ENCODE data around the gene TRNP1. TPM values are rescaled to one million over a fixed set of nuclear protein-coding genes. Genes with fewer than 3 reads are reported as not detected.

TRNP1 gene
- total and polyA plus RNA-seq, 10 of the 15 experiments (the other 5 are each of a cell fraction or from before 2014, with no cell fraction given) = 0.13 TPM; not detected in 9

DNA sequence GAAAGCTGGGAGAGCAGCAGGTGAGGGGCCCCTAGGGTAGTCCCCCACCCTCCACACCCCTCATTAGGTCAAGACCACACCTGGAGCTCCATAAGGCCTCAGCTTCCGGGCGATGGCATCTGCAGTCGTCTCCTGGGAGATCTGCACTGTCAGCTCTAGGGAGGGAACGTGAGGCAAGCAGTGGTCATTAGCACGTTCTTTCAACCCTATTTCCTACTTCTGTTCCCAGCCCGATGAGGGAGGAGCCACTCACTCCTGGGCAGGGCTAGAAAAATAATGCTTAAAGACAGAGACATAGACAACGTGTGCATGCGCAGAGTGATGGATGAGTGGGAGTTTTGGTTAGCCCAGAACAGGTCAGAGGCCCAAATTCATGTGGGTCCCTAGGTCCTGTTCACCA lies 42.9 kb upstream of the TRNP1 start (continued):
- TF ChIP-seq, protein P1, sequence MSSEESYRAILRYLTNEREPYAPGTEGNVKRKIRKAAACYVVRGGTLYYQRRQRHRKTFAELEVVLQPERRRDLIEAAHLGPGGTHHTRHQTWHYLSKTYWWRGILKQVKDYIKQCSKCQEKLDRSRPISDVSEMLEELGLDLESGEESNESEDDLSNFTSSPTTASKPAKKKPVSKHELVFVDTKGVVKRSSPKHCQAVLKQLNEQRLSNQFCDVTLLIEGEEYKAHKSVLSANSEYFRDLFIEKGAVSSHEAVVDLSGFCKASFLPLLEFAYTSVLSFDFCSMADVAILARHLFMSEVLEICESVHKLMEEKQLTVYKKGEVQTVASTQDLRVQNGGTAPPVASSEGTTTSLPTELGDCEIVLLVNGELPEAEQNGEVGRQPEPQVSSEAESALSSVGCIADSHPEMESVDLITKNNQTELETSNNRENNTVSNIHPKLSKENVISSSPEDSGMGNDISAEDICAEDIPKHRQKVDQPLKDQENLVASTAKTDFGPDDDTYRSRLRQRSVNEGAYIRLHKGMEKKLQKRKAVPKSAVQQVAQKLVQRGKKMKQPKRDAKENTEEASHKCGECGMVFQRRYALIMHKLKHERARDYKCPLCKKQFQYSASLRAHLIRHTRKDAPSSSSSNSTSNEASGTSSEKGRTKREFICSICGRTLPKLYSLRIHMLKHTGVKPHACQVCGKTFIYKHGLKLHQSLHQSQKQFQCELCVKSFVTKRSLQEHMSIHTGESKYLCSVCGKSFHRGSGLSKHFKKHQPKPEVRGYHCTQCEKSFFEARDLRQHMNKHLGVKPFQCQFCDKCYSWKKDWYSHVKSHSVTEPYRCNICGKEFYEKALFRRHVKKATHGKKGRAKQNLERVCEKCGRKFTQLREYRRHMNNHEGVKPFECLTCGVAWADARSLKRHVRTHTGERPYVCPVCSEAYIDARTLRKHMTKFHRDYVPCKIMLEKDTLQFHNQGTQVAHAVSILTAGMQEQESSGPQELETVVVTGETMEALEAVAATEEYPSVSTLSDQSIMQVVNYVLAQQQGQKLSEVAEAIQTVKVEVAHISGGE (CRISPR knock-in tag; IDR thresholded peaks at IDR 0.05) = no peak
- no peak for TF ChIP-seq SRF (IDR thresholded peaks at IDR 0.05; ENCODE audit: low read depth in 2 of 2, low read length in 2 of 2)
- TF ChIP-seq, protein P2, sequence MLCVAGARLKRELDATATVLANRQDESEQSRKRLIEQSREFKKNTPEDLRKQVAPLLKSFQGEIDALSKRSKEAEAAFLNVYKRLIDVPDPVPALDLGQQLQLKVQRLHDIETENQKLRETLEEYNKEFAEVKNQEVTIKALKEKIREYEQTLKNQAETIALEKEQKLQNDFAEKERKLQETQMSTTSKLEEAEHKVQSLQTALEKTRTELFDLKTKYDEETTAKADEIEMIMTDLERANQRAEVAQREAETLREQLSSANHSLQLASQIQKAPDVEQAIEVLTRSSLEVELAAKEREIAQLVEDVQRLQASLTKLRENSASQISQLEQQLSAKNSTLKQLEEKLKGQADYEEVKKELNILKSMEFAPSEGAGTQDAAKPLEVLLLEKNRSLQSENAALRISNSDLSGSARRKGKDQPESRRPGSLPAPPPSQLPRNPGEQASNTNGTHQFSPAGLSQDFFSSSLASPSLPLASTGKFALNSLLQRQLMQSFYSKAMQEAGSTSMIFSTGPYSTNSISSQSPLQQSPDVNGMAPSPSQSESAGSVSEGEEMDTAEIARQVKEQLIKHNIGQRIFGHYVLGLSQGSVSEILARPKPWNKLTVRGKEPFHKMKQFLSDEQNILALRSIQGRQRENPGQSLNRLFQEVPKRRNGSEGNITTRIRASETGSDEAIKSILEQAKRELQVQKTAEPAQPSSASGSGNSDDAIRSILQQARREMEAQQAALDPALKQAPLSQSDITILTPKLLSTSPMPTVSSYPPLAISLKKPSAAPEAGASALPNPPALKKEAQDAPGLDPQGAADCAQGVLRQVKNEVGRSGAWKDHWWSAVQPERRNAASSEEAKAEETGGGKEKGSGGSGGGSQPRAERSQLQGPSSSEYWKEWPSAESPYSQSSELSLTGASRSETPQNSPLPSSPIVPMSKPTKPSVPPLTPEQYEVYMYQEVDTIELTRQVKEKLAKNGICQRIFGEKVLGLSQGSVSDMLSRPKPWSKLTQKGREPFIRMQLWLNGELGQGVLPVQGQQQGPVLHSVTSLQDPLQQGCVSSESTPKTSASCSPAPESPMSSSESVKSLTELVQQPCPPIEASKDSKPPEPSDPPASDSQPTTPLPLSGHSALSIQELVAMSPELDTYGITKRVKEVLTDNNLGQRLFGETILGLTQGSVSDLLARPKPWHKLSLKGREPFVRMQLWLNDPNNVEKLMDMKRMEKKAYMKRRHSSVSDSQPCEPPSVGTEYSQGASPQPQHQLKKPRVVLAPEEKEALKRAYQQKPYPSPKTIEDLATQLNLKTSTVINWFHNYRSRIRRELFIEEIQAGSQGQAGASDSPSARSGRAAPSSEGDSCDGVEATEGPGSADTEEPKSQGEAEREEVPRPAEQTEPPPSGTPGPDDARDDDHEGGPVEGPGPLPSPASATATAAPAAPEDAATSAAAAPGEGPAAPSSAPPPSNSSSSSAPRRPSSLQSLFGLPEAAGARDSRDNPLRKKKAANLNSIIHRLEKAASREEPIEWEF (IDR thresholded peaks at IDR 0.05; ENCODE audit: insufficient replicate concordance, low read depth, low read length) = no peak
- TF ChIP-seq, protein P3, sequence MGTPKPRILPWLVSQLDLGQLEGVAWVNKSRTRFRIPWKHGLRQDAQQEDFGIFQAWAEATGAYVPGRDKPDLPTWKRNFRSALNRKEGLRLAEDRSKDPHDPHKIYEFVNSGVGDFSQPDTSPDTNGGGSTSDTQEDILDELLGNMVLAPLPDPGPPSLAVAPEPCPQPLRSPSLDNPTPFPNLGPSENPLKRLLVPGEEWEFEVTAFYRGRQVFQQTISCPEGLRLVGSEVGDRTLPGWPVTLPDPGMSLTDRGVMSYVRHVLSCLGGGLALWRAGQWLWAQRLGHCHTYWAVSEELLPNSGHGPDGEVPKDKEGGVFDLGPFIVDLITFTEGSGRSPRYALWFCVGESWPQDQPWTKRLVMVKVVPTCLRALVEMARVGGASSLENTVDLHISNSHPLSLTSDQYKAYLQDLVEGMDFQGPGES (IDR thresholded peaks at IDR 0.05) = no peak
- TF ChIP-seq TAF1 (IDR thresholded peaks at IDR 0.05; ENCODE audit: borderline replicate concordance, low read depth, low read length) = no peak

Measured in GM12878 (cell line).